ENCODE measurements around the gene SNTG2.

Gene SNTG2

GRCh38 chr2:1235806-1236205 is 285.2 kb downstream of the SNTG2 start:
- FAIRE-seq (no peak), DNase-seq (ENCODE audit: insufficient read length, low spot score) (no peak)
- TF ChIP-seq POLR2A (IDR thresholded peaks at IDR 0.05; ENCODE audit: low read depth, low read length), result no peak

- no peak for TF ChIP-seq POLR2A (IDR thresholded peaks at IDR 0.05; ENCODE audit: low read depth, low read length)
- no peak for DNase-seq (ENCODE audit: insufficient read length, low spot score)
- no peak for FAIRE-seq
Observed at GRCh38 chr2:1236606-1237005, 286.0 kb downstream of the SNTG2 start.

- no peak for TF ChIP-seq POLR2A (IDR thresholded peaks at IDR 0.05; ENCODE audit: low read depth, low read length)
- DNase-seq (ENCODE audit: insufficient read length, low spot score), result no peak
- FAIRE-seq, result no peak
Observed at GRCh38 chr2:1237783-1238182, 287.1 kb downstream of the SNTG2 start.

- TF ChIP-seq POLR2A (IDR thresholded peaks at IDR 0.05; ENCODE audit: low read depth, low read length), result no peak
- DNase-seq (ENCODE audit: insufficient read length, low spot score), result no peak
- FAIRE-seq, result no peak
Observed at GRCh38 chr2:1238598-1239138, 288.0 kb downstream of the SNTG2 start.

GRCh38 chr2:1245193-1245592 is 294.5 kb downstream of the SNTG2 start:
- FAIRE-seq, result no peak
- no peak for DNase-seq (ENCODE audit: insufficient read length, low spot score)
- no peak for TF ChIP-seq POLR2A (IDR thresholded peaks at IDR 0.05; ENCODE audit: low read depth, low read length)

GRCh38 chr2:1246239-1246638 is 295.6 kb downstream of the SNTG2 start:
- DNase-seq (ENCODE audit: insufficient read length, low spot score) (no peak), FAIRE-seq (no peak)
- no peak for TF ChIP-seq POLR2A (IDR thresholded peaks at IDR 0.05; ENCODE audit: low read depth, low read length)

GRCh38 chr2:1246991-1247390 is 296.3 kb downstream of the SNTG2 start:
- TF ChIP-seq POLR2A (IDR thresholded peaks at IDR 0.05; ENCODE audit: low read depth, low read length), result no peak
- FAIRE-seq, result no peak

GRCh38 chr2:1248187-1248586 is 297.5 kb downstream of the SNTG2 start:
- FAIRE-seq, result no peak

More at GRCh38 chr2:1246991-1247390, 296.3 kb downstream of the SNTG2 start:
- DNase-seq (ENCODE audit: insufficient read length, low spot score), result no peak

GRCh38 chr2:1249897-1250687 is 299.4 kb downstream of the SNTG2 start:
- TF ChIP-seq POLR2A (IDR thresholded peaks at IDR 0.05; ENCODE audit: low read depth, low read length), result no peak
- FAIRE-seq, result no peak
- no peak for DNase-seq (ENCODE audit: insufficient read length, low spot score)

More at GRCh38 chr2:1248187-1248586, 297.5 kb downstream of the SNTG2 start:
- DNase-seq (ENCODE audit: insufficient read length, low spot score), result no peak
- no peak for TF ChIP-seq POLR2A (IDR thresholded peaks at IDR 0.05; ENCODE audit: low read depth, low read length)

- FAIRE-seq, result no peak
Observed at GRCh38 chr2:1251520-1251919, 300.9 kb downstream of the SNTG2 start.

GRCh38 chr2:1253629-1254028 is 303.0 kb downstream of the SNTG2 start:
- no peak for DNase-seq (ENCODE audit: insufficient read length, low spot score)
- FAIRE-seq, result no peak
- no peak for TF ChIP-seq POLR2A (IDR thresholded peaks at IDR 0.05; ENCODE audit: low read depth, low read length)

More at GRCh38 chr2:1251520-1251919, 300.9 kb downstream of the SNTG2 start:
- TF ChIP-seq POLR2A (IDR thresholded peaks at IDR 0.05; ENCODE audit: low read depth, low read length), result no peak
- DNase-seq (ENCODE audit: insufficient read length, low spot score), result no peak

- FAIRE-seq, result no peak
- DNase-seq (ENCODE audit: insufficient read length, low spot score), result no peak
- TF ChIP-seq POLR2A (IDR thresholded peaks at IDR 0.05; ENCODE audit: low read depth, low read length), result no peak
Observed at GRCh38 chr2:1254662-1255343, 304.2 kb downstream of the SNTG2 start.

GRCh38 chr2:1256632-1257324 is 306.1 kb downstream of the SNTG2 start:
- no peak for DNase-seq (ENCODE audit: insufficient read length, low spot score)
- no peak for TF ChIP-seq POLR2A (IDR thresholded peaks at IDR 0.05; ENCODE audit: low read depth, low read length)
- FAIRE-seq, result no peak

GRCh38 chr2:1257334-1257733 is 306.7 kb downstream of the SNTG2 start:
- FAIRE-seq (no peak), DNase-seq (ENCODE audit: insufficient read length, low spot score) (no peak)
- no peak for TF ChIP-seq POLR2A (IDR thresholded peaks at IDR 0.05; ENCODE audit: low read depth, low read length)
